Measurements from ENCODE around the gene SLX4IP. TPM values are rescaled to one million over a fixed set of nuclear protein-coding genes. Genes with fewer than 3 reads are reported as not detected.

Gene SLX4IP
- total and polyA plus RNA-seq, 2 of the 13 experiments (the other 11 are each of a cell fraction or from before 2014, with no cell fraction given) = 3.6 to 7.3 TPM

- TF ChIP-seq HNF1A (IDR thresholded peaks at IDR 0.05; ENCODE audit: low read depth) (no peak), HNF1A (CRISPR knock-in tag; IDR thresholded peaks at IDR 0.05; ENCODE audit: borderline replicate concordance) (peak; percentile 13; the same call in 1 of the 2 replicates), ZFP1 (CRISPR knock-in tag; IDR thresholded peaks at IDR 0.05) (0 out of 2 replicates have a peak, but pooled peaks have one; percentile 30), HNRNPH1 (optimal IDR thresholded peaks at IDR 0.05; ENCODE audit: low read depth, low read length) (no peak), ETV5 (CRISPR knock-in tag; IDR thresholded peaks at IDR 0.05; ENCODE audit: borderline replicate concordance) (no peak), PRDM10 (CRISPR knock-in tag; IDR thresholded peaks at IDR 0.05; ENCODE audit: low read depth) (no peak), ZNF124 (CRISPR knock-in tag; IDR thresholded peaks at IDR 0.05) (0 out of 2 replicates have a peak, but pooled peaks have one; percentile 19), POLR2A (IDR thresholded peaks at IDR 0.05; ENCODE audit: insufficient read depth in 1 of 2, low read depth in 2 of 2, low read length in 2 of 2) (peak in 1 of 2 experiments; percentile 27; a peak in 2 of 4 replicates), SNAPC2 (CRISPR knock-in tag; IDR thresholded peaks at IDR 0.05) (peak; percentile 30; the same call in 1 of the 2 replicates), ZNF280D (CRISPR knock-in tag; IDR thresholded peaks at IDR 0.05) (no peak), NR0B2 (CRISPR knock-in tag; IDR thresholded peaks at IDR 0.05) (no peak), HOMEZ (CRISPR knock-in tag; IDR thresholded peaks at IDR 0.05; ENCODE audit: low read depth) (no peak), ZNF605 (CRISPR knock-in tag; IDR thresholded peaks at IDR 0.05) (0 out of 2 replicates have a peak, but pooled peaks have one; percentile 13), BHLHE40 (IDR thresholded peaks at IDR 0.05; ENCODE audit: low read length) (no peak), KMT2A (CRISPR knock-in tag; IDR thresholded peaks at IDR 0.05) (peak; percentile 12; the same call in 1 of the 2 replicates)
These were observed 230.0 kb downstream of the SLX4IP start (continued) for GRCh38 chr20:10665027-10665561.
